Right lobe of liver (tissue), 4 donors: ENCODE results near the gene LHX2.

Experiments used
- POLR2A ChIP-seq: fragments of 450-650 bp; IDR thresholded peaks from one replicate; pipeline ENCODE4 v1.6.1; 2017; ENCODE audit warnings: antibody characterized with exemption, mild to moderate bottlenecking
- TF ChIP-seq, protein P1 (sequence below), 4 donors: fragments of 200-600 bp in 3 of 4; fragments of 450-650 bp in 1 of 4; IDR thresholded peaks; one replicate each; pipeline versions ENCODE4 v1.5.1 to v1.8.0; 2016 to 2022; ENCODE audit warnings: antibody characterized with exemption in 4 of 4, mild to moderate bottlenecking in 2 of 4
- donor health status: DM: no; HTN: no; CAD: no.
- donor health status: DM: no; HTN: no; CAD: no.
- donor health status: DM: no; HTN: yes; CAD: no.

DNA sequence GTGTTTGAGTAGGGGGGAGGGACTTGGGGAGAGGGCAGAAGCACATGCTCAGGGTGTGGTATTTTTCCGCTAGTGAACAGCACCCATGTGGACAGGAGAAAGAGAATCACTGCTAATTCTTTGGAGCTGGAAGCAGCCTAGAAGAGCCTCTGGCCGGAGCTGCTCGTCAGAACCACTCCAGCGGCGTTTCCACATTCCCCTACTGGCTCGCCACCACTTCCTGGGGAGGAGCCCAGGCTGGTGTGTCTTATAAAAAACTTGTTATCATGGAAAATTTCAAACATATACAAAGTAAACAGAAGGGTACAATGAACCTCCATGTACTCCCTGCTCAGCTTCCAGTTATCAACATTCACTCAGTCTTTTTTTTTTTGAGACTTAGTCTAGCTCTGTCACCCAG lies 26.7 kb downstream of the LHX2 start:
- TF ChIP-seq, protein P1, sequence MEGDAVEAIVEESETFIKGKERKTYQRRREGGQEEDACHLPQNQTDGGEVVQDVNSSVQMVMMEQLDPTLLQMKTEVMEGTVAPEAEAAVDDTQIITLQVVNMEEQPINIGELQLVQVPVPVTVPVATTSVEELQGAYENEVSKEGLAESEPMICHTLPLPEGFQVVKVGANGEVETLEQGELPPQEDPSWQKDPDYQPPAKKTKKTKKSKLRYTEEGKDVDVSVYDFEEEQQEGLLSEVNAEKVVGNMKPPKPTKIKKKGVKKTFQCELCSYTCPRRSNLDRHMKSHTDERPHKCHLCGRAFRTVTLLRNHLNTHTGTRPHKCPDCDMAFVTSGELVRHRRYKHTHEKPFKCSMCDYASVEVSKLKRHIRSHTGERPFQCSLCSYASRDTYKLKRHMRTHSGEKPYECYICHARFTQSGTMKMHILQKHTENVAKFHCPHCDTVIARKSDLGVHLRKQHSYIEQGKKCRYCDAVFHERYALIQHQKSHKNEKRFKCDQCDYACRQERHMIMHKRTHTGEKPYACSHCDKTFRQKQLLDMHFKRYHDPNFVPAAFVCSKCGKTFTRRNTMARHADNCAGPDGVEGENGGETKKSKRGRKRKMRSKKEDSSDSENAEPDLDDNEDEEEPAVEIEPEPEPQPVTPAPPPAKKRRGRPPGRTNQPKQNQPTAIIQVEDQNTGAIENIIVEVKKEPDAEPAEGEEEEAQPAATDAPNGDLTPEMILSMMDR (IDR thresholded peaks at IDR 0.05), result no peak
- no peak for TF ChIP-seq POLR2A
